Mononuclear cell (primary cell): Measurements from ENCODE around the gene LRRC30. TPM values are rescaled to one million over a fixed set of nuclear protein-coding genes. Genes with fewer than 3 reads are reported as not detected.

Source experiments
- H3K27me3 ChIP-seq: 2 replicates; pipeline ENCODE4 v1.6.0; 2011; ENCODE audit warnings: low read length, control low read depth; ENCODE audit not compliant: insufficient read depth
- H3K4me1 ChIP-seq: 2 replicates; pipeline ENCODE4 v1.5.1; 2011; ENCODE audit warnings: mild to moderate bottlenecking, low read length, control low read depth; ENCODE audit not compliant: insufficient read depth
- H3K4me3 ChIP-seq: 2 replicates; pipeline ENCODE4 v1.5.1; 2011; ENCODE audit warnings: mild to moderate bottlenecking, low read length, moderate library complexity
- H3K9me3 ChIP-seq: 2 replicates; pipeline ENCODE4 v1.5.1; 2011; ENCODE audit warnings: low read depth, mild to moderate bottlenecking, control low read depth, low read length
- total RNA-seq: library from RNA; depleted of rRNA; stranded (reverse); fragments of >200 nt; gene quantifications from one replicate; pipeline ENCODE4 v1.2.3, GENCODE V29; 2012

LRRC30 gene
- total RNA-seq, 1 donor: not detected

- H3K9me3 ChIP-seq: no peaks in the 10 kb centered on the region
- H3K4me3 ChIP-seq: no peak overlapping the region
- peaks cover 2% of the 10 kb centered on the region for H3K27me3 ChIP-seq
- H3K4me1 ChIP-seq: no peaks in the 10 kb centered on the region
Measured at GRCh38 chr18:7224198-7224597, 6.7 kb upstream of the LRRC30 start.

- Histone ChIP-seq H3K27me3 (no peaks in the 10 kb centered on the region), H3K4me1 (no peaks in the 10 kb centered on the region), H3K4me3 (no peak overlapping the region), H3K9me3 (no peaks in the 10 kb centered on the region)
Measured at GRCh38 chr18:7232218-7232617, 1.3 kb downstream of the LRRC30 start.

GRCh38 chr18:7233134-7233810 is 2.4 kb downstream of the LRRC30 start:
- no peak overlapping the region for H3K4me3 ChIP-seq
- no peaks in the 10 kb centered on the region for H3K9me3 ChIP-seq
- H3K27me3 ChIP-seq: no peaks in the 10 kb centered on the region
- no peaks in the 10 kb centered on the region for H3K4me1 ChIP-seq

DNA sequence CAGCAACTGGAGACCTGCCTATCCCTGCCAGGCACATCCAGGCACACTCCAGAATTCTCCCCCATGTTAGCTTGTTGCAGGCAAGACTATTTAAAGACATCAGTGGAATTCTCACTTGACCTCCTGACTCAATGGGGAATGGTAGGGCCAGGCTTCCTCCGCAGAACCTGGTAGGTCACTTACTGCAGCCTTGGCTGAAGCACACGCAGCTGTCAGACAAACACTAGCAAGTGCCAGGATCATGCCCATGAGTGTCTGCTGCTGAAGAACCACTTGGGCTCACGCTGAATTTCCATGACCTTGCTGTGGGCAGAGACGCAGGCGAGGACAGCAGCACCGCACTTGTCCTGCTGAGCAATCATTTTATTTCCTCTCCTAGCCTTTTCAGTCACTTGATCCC is 3.2 kb downstream of the LRRC30 start:
- H3K27me3 ChIP-seq: no peaks in the 10 kb centered on the region
- no peaks in the 10 kb centered on the region for H3K4me1 ChIP-seq
- H3K9me3 ChIP-seq: no peaks in the 10 kb centered on the region
- no peak overlapping the region for H3K4me3 ChIP-seq

- Histone ChIP-seq H3K4me3 (no peak overlapping the region), H3K27me3 (no peaks in the 10 kb centered on the region), H3K9me3 (no peaks in the 10 kb centered on the region), H3K4me1 (no peaks in the 10 kb centered on the region)
Measured at GRCh38 chr18:7234956-7235355, 4.1 kb downstream of the LRRC30 start.

GRCh38 chr18:7236072-7236471 is 5.2 kb downstream of the LRRC30 start:
- Histone ChIP-seq H3K4me3 (no peak overlapping the region), H3K9me3 (no peaks in the 10 kb centered on the region), H3K4me1 (no peaks in the 10 kb centered on the region), H3K27me3 (no peaks in the 10 kb centered on the region)

DNA sequence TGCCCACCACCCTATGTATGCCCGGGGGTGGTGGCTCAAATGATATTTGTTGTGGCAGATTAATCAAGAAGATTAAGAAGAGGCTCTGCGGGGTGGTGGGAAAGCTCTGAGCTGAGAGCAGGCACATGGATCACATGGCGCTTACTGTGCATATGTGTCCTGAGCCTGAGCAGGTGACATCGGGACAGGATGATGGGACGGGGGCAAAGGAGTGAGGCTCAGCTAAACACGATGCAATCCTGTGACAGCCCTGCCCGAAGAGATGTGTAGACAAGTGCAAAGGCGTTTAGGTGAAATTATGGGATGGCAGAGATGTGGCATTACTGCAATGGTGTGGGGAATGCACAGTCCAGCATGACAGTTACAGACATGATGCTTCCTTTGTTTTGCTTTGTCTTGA is 6.0 kb downstream of the LRRC30 start:
- Histone ChIP-seq H3K4me1 (no peaks in the 10 kb centered on the region), H3K27me3 (no peaks in the 10 kb centered on the region), H3K4me3 (no peak overlapping the region), H3K9me3 (no peaks in the 10 kb centered on the region)

- Histone ChIP-seq H3K4me1 (no peaks in the 10 kb centered on the region), H3K27me3 (no peaks in the 10 kb centered on the region), H3K9me3 (no peaks in the 10 kb centered on the region), H3K4me3 (no peak overlapping the region)
Measured at GRCh38 chr18:7237673-7238272, 6.9 kb downstream of the LRRC30 start.

- H3K9me3 ChIP-seq: no peaks in the 10 kb centered on the region
- no peaks in the 10 kb centered on the region for H3K27me3 ChIP-seq
- H3K4me3 ChIP-seq: no peak overlapping the region
- no peaks in the 10 kb centered on the region for H3K4me1 ChIP-seq
Measured at GRCh38 chr18:7242926-7243325, 12.0 kb downstream of the LRRC30 start.

DNA sequence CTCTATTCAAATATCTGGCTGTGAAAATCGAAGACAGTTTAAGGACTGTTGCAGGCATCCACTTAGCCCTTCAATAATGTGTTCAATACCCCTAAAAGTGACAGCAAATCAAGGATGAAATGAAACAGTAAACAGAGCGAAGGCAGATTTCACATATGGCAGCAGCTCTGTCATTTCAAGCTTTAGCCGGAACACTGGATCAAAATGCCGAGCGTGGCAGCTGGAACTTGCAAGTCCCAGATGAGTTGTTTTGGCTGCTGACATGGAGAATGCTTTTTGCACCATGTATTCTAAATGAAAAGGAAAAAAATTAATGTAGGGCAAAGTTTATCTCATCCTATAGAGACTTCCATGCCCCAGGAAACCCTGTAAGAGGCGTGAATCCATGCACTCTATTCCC is 18.0 kb downstream of the LRRC30 start:
- no peaks in the 10 kb centered on the region for H3K4me1 ChIP-seq
- H3K27me3 ChIP-seq: no peaks in the 10 kb centered on the region
- no peaks in the 10 kb centered on the region for H3K9me3 ChIP-seq
- H3K4me3 ChIP-seq: no peak overlapping the region

DNA sequence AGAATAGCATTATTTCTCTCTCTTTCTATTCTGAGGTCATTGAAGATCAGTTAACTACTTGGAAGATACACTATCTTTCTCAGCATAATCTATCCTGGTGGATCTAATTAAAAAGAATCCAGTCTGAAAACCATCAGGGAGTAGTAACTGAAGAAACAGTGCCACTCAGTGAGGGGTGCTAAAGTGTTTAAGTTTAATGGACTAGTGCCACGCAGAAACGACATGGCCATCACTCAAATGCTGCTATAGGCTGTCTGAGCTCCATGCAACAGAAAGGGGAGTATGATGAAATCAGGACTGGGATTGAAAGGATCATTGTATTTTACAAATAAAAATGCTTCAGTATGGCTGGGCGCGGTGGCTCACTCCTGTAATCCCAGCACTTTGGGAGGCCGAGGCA is 23.3 kb downstream of the LRRC30 start:
- no peaks in the 10 kb centered on the region for H3K4me1 ChIP-seq
- no peaks in the 10 kb centered on the region for H3K9me3 ChIP-seq
- H3K4me3 ChIP-seq: no peak overlapping the region
- H3K27me3 ChIP-seq: no peaks in the 10 kb centered on the region

DNA sequence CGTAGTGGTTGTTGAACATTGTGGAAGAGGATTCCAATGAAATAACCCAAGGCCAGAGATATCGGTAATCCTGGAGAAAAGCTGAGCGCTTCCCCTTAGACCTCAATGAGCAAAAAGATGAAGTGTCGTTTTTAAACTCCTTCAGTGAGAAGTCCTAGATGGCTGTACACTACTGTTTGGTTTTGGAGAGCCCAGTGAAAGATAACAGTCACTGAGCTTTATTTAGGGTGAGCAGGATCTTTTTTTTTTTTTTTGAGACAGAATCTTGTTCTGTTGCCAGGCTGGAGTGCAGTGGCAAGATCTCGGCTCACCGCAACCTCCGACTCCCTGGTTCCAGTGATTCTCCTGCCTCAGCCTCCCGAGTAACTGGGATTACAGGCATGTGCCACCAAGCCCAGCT is 24.2 kb downstream of the LRRC30 start:
- Histone ChIP-seq H3K4me3 (no peak overlapping the region), H3K4me1 (no peaks in the 10 kb centered on the region), H3K27me3 (no peaks in the 10 kb centered on the region), H3K9me3 (no peaks in the 10 kb centered on the region)

- no peaks in the 10 kb centered on the region for H3K9me3 ChIP-seq
- H3K4me1 ChIP-seq: no peaks in the 10 kb centered on the region
- no peaks in the 10 kb centered on the region for H3K27me3 ChIP-seq
- no peak overlapping the region for H3K4me3 ChIP-seq
Measured at GRCh38 chr18:7255643-7256042, 24.8 kb downstream of the LRRC30 start.

- Histone ChIP-seq H3K27me3 (no peaks in the 10 kb centered on the region), H3K4me1 (no peaks in the 10 kb centered on the region), H3K4me3 (no peak overlapping the region), H3K9me3 (no peaks in the 10 kb centered on the region)
Measured at GRCh38 chr18:7256618-7257425, 25.9 kb downstream of the LRRC30 start.

DNA sequence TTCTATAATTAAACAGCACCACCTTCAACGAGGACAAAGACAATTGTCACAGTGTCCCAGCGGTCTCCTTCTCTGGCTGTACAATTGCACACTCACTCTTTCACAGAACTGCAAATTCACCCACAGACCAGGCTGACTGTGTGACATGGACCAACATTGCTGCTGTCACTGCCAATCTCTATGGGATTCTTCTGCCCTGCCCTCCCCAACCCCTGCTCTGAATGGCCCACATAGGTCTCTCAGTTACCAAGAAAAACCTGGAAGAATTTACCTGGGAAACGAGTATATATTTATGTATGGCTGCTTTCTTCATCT is 26.5 kb downstream of the LRRC30 start:
- Histone ChIP-seq H3K4me3 (no peak overlapping the region), H3K9me3 (no peaks in the 10 kb centered on the region), H3K4me1 (no peaks in the 10 kb centered on the region), H3K27me3 (no peaks in the 10 kb centered on the region)

DNA sequence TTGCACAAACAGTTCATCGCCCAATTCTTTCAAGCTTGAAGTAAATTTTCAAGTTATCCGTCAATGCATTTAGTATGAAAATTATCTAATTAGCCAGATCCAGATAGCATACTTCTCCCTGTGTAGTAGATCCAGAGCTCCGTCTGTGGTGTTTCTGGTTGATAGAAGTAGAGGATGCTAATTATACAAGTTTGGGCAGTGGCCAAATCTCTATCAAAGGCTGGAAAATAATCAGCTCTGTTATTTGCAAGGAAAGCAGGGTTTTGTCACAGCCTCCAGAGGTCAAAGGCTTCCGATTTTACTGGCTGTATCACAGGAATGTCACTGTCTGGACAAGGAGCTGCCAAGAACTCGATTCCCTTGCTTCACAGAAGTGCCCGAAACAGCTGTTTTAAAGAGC is 28.6 kb downstream of the LRRC30 start:
- no peak overlapping the region for H3K4me3 ChIP-seq
- no peaks in the 10 kb centered on the region for H3K27me3 ChIP-seq
- no peaks in the 10 kb centered on the region for H3K4me1 ChIP-seq
- no peaks in the 10 kb centered on the region for H3K9me3 ChIP-seq
